ENCODE results near the gene CELA2B.
A peak's percentile ranks its signal among the peaks of the same experiment; 100 is the strongest.
"Not testable (repeated sequence)": the region's sequence is repeated elsewhere in the genome, so short reads cannot be mapped to it uniquely, and the experiment has no call there.

CELA2B gene

DNA sequence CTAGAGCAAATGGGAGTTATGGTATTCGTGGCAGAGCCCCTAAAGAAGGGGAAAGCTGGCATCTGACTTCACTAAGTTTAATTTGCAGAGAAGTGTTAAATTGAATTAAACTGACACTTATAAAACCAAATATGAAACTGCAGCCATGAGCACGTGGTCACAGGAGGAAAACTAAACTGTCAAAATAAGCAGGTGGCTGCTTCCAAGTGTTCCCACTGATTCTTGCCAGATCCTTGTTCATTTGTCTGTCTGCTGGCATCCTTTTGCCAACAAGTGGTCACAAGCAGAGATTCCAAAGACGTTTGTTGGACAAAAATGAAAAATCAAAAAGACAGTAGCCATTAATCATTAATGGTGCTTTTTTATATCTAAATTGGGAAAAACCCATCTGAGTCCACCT is 6.5 kb upstream of the CELA2B start:
- DNase-seq = no peak

DNA sequence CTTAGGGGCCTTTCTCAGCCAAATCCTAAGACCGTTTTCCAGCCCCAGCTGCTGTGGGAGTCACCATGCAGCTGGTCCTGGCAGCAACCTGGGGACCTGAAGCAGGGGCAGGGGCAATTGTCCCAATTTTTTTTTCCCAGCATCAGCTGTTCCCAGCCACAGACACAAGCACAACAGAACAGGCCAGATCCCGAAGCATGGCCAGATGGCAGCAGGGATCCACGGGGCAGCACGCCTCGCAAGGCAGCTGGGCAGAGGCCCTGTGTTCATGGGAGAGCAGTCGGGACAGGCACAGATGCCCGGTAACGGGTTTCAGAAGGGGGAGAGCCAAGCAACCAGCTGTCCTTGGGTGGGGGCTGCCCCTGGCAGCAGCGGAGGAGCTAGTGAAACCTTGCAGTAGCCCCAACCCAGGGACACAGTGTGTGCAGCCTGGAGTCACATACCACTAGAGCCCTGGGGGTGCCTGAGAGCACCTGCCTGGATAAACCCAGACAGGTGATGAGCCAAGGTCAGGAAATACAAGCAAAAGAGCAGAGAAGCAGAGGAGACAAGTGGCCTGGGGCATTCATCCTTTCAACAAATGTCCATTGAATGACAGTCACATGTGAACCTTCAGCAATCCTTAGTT is 6.0 kb upstream of the CELA2B start:
- DNase-seq = not testable (repeated sequence)

DNA sequence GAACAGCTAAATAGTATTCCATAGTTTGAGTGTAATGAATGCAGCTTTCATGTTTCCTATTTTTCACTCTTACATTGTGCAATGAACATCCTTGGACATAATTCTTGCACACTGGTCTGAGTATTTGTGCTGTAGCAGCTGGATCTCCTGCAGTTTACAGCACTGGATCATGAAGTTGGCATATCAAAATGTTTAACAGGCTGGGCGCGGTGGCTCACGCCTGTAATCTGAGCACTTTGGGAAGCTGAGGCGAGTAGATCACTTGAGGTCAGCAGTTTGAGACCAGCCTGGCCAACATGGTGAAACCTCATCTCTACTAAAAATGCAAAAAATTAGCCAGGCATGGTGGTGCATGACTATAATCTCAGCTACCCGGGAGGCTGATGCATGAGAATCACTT is 4.8 kb upstream of the CELA2B start:
- not testable (repeated sequence) for DNase-seq

GRCh38 chr1:15471723-15472122 is 4.2 kb upstream of the CELA2B start:
- not testable (repeated sequence) for DNase-seq

- no peak for DNase-seq
These were observed 3.3 kb upstream of the CELA2B start for GRCh38 chr1:15472587-15472986.

DNA sequence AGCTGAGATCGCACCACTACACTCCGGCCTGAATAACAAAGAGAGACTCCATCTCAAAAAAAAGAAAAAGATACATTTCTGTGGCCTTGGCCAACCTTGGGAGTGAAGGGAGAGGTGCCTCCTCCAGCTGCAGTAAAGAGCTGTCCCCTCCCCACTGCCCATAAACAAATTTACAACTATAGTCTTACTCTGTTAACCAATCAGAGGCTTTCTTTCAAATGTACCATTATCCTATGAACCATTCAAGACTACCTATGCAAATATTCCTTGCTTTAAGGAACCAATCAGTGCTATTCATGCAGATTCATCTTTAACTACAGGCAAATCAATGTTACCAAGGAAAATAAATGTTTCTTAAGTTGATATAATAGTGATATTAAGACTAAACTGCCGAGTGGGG is 1.0 kb downstream of the CELA2B start:
- DNase-seq = no peak

DNA sequence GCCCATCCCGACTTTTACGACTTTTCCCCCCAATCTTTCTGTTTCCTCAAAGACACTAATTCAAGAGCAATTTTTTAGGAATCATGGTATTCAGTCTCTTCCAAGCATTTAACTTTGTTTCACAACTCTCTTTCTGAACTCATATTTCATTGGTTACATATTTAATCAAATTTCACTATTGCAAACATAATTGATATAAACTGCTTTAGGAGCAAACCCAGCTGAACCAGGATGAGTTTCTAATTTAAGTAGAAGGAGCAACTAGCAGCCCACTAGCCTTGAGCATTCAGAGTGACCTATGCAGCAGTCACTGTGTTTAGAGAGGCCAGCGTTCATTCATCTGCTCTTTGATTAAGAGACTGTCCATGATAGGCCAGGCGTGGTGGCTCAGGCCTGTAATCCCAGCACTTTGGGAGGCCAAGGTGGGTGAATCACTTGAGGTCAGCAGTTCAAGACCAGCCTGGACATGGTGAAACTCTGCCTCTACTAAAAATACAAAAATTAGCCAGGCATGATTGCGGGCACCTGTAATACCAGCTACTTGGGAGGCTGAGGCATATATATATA is 1.8 kb downstream of the CELA2B start:
- DNase-seq = no peak

- no peak for DNase-seq
These were observed 3.9 kb downstream of the CELA2B start for GRCh38 chr1:15479654-15480347.

GRCh38 chr1:15482455-15482854 is 6.6 kb downstream of the CELA2B start:
- DNase-seq = not testable (repeated sequence)

GRCh38 chr1:15482983-15483543 is 7.2 kb downstream of the CELA2B start:
- DNase-seq = not testable (repeated sequence)

GRCh38 chr1:15483971-15484370 is 8.1 kb downstream of the CELA2B start:
- DNase-seq = no peak

GRCh38 chr1:15484443-15484842 is 8.5 kb downstream of the CELA2B start:
- not testable (repeated sequence) for DNase-seq

DNA sequence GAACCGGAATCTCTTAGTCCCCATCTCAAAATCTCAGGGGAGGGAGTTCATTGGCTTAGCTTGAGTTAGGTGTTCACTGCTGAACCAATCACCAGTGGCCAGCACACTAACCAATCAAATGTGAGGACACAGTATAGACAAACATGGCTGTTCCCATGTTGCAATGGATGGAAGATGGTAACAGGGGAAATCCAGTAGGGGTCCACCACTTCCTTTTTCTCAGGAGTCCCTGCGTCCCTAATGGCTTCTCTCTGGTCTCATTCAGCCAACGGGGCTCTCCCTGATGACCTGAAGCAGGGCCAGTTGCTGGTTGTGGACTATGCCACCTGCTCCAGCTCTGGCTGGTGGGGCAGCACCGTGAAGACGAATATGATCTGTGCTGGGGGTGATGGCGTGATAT is 9.7 kb downstream of the CELA2B start:
- no peak for DNase-seq

DNA sequence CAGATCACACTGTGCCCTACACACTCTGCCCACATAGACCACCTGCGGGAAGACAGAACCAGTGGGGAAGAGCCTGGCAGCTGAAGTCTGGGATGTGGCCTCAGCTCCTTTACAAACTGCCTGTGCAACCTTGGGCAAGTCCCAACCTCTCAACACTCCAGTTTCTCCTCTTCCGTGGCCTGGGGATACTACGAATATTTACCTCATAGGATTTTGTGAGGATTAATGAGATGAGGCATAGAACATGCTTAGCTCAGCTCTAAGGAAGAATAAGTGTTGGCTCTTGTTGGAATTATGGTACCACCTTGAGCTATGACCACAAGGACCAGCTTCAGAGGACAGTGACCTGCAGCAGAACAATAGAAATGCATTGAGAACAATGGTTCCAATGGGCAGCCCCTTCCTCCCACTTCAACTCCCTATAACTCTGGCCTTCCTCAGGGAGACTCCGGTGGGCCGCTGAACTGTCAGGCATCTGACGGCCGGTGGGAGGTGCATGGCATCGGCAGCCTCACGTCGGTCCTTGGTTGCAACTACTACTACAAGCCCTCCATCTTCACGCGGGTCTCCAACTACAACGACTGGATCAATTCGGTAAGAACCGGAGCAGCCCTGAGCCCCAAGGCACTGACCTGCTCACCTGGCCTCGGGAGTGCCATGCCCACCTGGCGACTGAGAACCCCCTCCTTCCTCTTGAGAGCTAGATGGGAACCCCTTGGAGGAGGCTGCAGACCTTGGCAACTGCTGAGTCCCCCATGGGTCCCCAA is 11.1 kb downstream of the CELA2B start:
- not testable (repeated sequence) for DNase-seq

DNA sequence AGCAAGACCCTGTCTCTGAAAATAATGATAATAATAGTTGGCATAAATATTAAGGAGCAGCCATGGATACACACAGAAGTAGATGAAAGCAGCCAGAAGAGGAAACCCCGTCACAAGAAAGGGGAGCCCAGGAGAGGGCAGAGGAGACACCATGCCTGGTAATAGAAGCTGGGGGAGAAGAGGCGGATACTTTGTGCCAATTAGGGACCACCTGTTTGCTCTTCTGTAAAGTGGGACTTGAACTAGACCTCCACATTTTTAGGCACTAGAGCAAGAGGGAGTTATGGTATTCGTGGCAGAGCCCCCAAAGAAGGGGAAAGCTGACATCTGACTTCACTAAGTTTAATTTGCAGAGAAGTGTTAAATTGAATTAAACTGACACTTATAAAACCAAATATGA is 12.5 kb downstream of the CELA2B start:
- no peak for DNase-seq

GRCh38 chr1:15489052-15489736 is 13.3 kb downstream of the CELA2B start:
- DNase-seq = no peak

DNA sequence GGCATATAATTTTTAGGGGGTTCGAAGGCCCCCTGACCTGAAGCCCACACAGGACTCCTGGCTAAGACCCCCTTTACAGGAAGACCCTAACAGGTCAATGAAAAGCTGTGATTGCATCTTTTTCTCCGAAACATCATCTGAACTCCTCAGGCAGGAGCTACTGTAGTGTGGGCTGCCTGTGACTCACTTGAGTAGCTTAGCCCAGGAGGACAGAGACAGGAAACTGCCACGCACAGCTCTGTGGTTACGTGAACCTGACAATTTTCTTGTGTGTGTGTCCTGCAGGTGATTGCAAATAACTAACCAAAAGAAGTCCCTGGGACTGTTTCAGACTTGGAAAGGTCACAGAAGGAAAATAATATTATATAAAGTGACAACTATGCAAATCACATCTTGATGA is 15.1 kb downstream of the CELA2B start:
- DNase-seq = peak; percentile 16

DNA sequence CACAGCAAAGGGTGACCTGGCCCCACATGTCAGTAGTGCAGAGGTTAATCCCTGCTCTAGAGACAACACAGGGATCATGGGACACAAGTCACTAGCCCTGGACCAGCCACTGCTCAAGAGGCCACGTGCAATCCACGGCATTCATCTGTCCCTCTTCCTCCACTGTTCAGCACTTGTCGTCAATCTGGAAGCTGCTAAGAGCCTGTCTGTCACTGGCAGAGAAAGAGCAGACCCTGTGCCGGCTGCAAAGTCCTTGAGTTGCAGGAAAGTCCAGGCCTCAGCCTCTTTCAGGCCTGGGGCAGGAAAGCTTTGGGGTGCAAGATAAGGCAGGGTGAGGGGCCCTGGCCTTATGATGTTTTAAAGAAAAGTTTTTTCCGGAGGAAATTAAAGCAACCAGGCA is 16.7 kb downstream of the CELA2B start:
- DNase-seq = no peak

GRCh38 chr1:15493869-15494390 is 18.0 kb downstream of the CELA2B start:
- no peak for DNase-seq

DNA sequence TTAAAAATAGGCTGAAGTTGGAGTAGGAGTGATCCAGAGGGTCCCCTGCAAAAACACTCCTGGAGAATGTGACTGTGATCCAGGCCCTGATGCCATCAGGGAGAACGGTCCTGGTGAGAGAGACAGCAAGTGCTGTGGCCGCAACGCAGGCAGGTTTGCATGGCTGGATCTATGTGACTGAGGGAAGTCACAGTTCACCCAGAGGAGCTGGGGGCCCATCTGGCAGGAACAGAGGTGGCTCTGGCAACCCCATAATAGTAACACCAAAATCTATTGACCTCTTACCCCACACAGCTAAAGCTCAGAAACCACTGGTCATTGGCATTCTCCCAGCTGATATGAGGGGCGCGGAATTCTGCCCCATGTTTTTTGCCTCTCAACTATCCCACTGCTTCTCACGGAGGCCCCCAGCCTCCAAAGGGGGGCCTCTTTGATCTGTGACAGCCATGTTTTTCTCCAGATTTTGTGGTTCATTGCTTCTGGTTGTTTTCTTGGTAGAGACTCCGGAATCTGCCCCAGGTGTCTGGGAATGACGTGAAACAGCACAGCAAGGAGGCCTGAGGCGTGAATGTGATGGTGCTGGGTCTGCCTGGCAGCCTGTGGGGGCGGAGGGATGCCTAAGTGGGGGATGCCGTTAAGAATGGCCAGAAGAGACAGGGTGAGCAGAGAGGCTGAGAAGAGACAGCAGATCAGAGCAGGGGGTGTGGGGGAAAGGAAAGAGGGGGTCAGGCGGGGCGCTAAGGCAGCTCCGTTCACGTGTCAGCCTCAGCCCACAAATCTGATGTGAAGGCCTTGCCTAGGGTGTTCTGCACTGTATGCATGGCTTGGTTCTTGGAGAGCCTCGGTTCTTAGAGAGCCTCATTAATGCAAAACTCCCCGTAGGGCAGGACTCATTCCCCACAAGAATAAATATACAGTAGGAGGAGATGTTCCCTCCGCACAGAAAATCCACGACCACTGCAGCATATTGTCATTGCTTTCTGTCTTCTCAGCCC is 24.6 kb downstream of the CELA2B start:
- no peak for DNase-seq
